ENCODE results near the gene PNMA1.

DNA sequence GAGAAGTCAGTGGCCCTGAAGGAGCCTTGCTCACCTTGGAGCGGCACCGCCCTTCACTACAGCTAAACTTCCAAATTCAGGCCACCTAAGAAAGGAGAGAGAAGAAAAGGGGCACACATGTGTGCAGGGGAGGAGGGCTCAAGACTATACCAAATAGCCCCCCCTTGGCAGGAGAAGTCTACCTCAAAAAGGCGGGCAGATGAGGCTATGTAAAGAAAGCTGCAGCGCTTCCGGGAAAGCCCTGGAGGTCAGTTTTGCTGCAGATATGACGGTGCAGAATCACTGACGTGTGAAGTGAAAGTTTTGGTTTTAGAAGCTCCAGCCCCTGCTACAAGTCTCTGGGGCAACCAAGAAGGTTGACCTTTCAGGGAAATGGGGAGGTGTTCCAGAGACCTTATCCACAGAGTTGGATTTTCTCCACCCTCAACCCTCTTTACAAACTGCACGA lies 48.2 kb upstream of the PNMA1 start:
- TF ChIP-seq, protein P1, sequence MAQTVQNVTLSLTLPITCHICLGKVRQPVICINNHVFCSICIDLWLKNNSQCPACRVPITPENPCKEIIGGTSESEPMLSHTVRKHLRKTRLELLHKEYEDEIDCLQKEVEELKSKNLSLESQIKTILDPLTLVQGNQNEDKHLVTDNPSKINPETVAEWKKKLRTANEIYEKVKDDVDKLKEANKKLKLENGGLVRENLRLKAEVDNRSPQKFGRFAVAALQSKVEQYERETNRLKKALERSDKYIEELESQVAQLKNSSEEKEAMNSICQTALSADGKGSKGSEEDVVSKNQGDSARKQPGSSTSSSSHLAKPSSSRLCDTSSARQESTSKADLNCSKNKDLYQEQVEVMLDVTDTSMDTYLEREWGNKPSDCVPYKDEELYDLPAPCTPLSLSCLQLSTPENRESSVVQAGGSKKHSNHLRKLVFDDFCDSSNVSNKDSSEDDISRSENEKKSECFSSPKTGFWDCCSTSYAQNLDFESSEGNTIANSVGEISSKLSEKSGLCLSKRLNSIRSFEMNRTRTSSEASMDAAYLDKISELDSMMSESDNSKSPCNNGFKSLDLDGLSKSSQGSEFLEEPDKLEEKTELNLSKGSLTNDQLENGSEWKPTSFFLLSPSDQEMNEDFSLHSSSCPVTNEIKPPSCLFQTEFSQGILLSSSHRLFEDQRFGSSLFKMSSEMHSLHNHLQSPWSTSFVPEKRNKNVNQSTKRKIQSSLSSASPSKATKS (CRISPR knock-in tag; IDR thresholded peaks at IDR 0.05), result no peak
- TF ChIP-seq SRSF3 (IDR thresholded peaks at IDR 0.05; ENCODE audit: insufficient read depth, low read length) (no peak), TCF7 (IDR thresholded peaks at IDR 0.05; ENCODE audit: borderline replicate concordance) (no peak), MYC (IDR thresholded peaks at IDR 0.05; ENCODE audit: low read depth, low read length) (no peak), MYC (CRISPR knock-in tag; IDR thresholded peaks at IDR 0.05; ENCODE audit: borderline replicate concordance, low read depth) (no peak), CTCF (IDR thresholded peaks at IDR 0.05 in 2 of 3, conservative IDR thresholded peaks at IDR 0.05 in 1 of 3; ENCODE audit: insufficient read depth in 2 of 3, low read depth in 1 of 3, low read length in 3 of 3) (no peak), ZBTB5 (IDR thresholded peaks at IDR 0.05) (no peak)
